PFSK-1 (cell line): ENCODE data around the gene CTBP2.

Experiments used
- FOXP2 ChIP-seq: optimal IDR thresholded peaks from 2 replicates; pipeline ENCODE3; 2011; ENCODE audit warnings: borderline replicate concordance, control low read depth, inconsistent platforms; ENCODE audit not compliant: insufficient read depth; ENCODE audit errors: extremely low read length, extremely low read depth
- POLR2AphosphoS5 ChIP-seq: IDR thresholded peaks from 2 replicates; pipeline ENCODE4 v1.6.1; 2012; ENCODE audit warnings: low read depth, mild to moderate bottlenecking, control low read depth, low read length, moderate library complexity
- SIN3A ChIP-seq: IDR thresholded peaks from 2 replicates; pipeline ENCODE4 v1.6.1; 2012; ENCODE audit warnings: mild to moderate bottlenecking, low read length, moderate library complexity, borderline replicate concordance; ENCODE audit not compliant: insufficient read depth
- TAF1 ChIP-seq: IDR thresholded peaks from 2 replicates; pipeline ENCODE4 v1.6.1; 2012; ENCODE audit warnings: low read length, control low read depth, borderline replicate concordance; ENCODE audit not compliant: insufficient read depth
- TF ChIP-seq, protein P1 (sequence below), 2 experiments: IDR thresholded peaks; 2 replicates each; pipeline versions ENCODE4 v1.6.1 to v1.8.0; 2011 to 2012; ENCODE audit warnings: low read depth in 2 of 2, low read length in 2 of 2, control low read depth in 1 of 2, inconsistent platforms in 1 of 2, mild to moderate bottlenecking in 1 of 2, moderate library complexity in 1 of 2; ENCODE audit not compliant: insufficient read depth in 1 of 2

The CTBP2 gene

GRCh38 chr10:125127110-125127509 is 33.3 kb downstream of the CTBP2 start:
- TF ChIP-seq FOXP2 (no peak), TAF1 (no peak), POLR2AphosphoS5 (no peak), SIN3A (no peak)
- TF ChIP-seq, protein P1, sequence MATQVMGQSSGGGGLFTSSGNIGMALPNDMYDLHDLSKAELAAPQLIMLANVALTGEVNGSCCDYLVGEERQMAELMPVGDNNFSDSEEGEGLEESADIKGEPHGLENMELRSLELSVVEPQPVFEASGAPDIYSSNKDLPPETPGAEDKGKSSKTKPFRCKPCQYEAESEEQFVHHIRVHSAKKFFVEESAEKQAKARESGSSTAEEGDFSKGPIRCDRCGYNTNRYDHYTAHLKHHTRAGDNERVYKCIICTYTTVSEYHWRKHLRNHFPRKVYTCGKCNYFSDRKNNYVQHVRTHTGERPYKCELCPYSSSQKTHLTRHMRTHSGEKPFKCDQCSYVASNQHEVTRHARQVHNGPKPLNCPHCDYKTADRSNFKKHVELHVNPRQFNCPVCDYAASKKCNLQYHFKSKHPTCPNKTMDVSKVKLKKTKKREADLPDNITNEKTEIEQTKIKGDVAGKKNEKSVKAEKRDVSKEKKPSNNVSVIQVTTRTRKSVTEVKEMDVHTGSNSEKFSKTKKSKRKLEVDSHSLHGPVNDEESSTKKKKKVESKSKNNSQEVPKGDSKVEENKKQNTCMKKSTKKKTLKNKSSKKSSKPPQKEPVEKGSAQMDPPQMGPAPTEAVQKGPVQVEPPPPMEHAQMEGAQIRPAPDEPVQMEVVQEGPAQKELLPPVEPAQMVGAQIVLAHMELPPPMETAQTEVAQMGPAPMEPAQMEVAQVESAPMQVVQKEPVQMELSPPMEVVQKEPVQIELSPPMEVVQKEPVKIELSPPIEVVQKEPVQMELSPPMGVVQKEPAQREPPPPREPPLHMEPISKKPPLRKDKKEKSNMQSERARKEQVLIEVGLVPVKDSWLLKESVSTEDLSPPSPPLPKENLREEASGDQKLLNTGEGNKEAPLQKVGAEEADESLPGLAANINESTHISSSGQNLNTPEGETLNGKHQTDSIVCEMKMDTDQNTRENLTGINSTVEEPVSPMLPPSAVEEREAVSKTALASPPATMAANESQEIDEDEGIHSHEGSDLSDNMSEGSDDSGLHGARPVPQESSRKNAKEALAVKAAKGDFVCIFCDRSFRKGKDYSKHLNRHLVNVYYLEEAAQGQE (IDR thresholded peaks at IDR 0.05; ENCODE audit: insufficient read depth in 1 of 2, low read depth in 2 of 2, low read length in 2 of 2) = no peak

- TF ChIP-seq, protein P1 (IDR thresholded peaks at IDR 0.05; ENCODE audit: insufficient read depth in 1 of 2, low read depth in 2 of 2, low read length in 2 of 2) = no peak
- TF ChIP-seq FOXP2 (no peak), SIN3A (no peak), POLR2AphosphoS5 (no peak), TAF1 (no peak)
Observed at GRCh38 chr10:125125951-125126735, 34.2 kb downstream of the CTBP2 start.

DNA sequence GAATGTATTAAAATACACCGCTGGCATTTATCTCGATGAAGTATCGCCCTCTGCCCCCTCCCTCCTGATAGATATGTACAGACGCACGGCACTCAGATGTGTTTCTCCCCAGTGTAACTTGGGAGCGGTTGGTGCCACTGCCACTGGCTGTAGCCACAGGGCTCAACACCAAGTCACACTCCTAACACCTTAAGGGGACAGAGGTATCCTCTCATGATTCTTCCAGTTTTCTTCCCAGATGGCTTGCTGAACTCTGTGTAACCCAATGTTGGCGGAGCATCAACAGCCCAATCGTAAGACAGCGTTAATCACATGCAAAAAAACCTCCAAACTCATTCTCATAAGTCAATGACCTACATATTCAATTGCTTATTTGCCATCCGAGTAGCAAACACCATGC is 35.5 kb downstream of the CTBP2 start:
- TF ChIP-seq SIN3A (no peak), TAF1 (no peak)

GRCh38 chr10:125124115-125124487 is 36.3 kb downstream of the CTBP2 start:
- no peak for TF ChIP-seq POLR2AphosphoS5
- TF ChIP-seq FOXP2 = no peak
- TF ChIP-seq TAF1 = no peak
- TF ChIP-seq SIN3A = no peak
- TF ChIP-seq, protein P1 (IDR thresholded peaks at IDR 0.05; ENCODE audit: insufficient read depth in 1 of 2, low read depth in 2 of 2, low read length in 2 of 2) = no peak

GRCh38 chr10:125123476-125124114 is 36.8 kb downstream of the CTBP2 start:
- no peak for TF ChIP-seq TAF1
- TF ChIP-seq, protein P1 (IDR thresholded peaks at IDR 0.05; ENCODE audit: insufficient read depth in 1 of 2, low read depth in 2 of 2, low read length in 2 of 2) = no peak
- TF ChIP-seq SIN3A = no peak
- no peak for TF ChIP-seq POLR2AphosphoS5
- no peak for TF ChIP-seq FOXP2
